ENCODE data around the gene ACOXL. TPM values are rescaled to one million over a fixed set of nuclear protein-coding genes. Genes with fewer than 3 reads are reported as not detected.

ACOXL gene
- total and polyA plus RNA-seq, 10 of the 15 experiments (the other 5 are each of a cell fraction or from before 2014, with no cell fraction given): 0.05 to 1.3 (median 0.71) TPM

GRCh38 chr2:111049792-111050640 is 317.6 kb downstream of the ACOXL start (continued):
- TF ChIP-seq KAT2A (conservative IDR thresholded peaks at IDR 0.05; ENCODE audit: control insufficient read depth, low read depth, low read length) (no peak), BHLHE40 (IDR thresholded peaks at IDR 0.05; ENCODE audit: borderline replicate concordance in 1 of 2, low read depth in 2 of 2, low read length in 1 of 2) (peak; percentile 51 to 55; a peak in 2 of 4 replicates), NR2C2 (IDR thresholded peaks at IDR 0.05; ENCODE audit: borderline replicate concordance, control insufficient read depth, insufficient read length, low read depth) (no peak), HCFC1 (IDR thresholded peaks at IDR 0.05; ENCODE audit: low read length) (no peak), TBL1XR1 (IDR thresholded peaks at IDR 0.05; ENCODE audit: low read depth, low read length) (peak; percentile 57; the same call in 1 of the 2 replicates), SUPT20H (IDR thresholded peaks at IDR 0.05; ENCODE audit: borderline replicate concordance, control insufficient read depth, low read depth, low read length) (no peak), ZNF592 (IDR thresholded peaks at IDR 0.05) (no peak), SUZ12 (IDR thresholded peaks at IDR 0.05; ENCODE audit: unreplicated experiment) (no peak), TCF7 (IDR thresholded peaks at IDR 0.05; ENCODE audit: borderline replicate concordance) (no peak), GATAD2B (conservative IDR thresholded peaks at IDR 0.05; ENCODE audit: low read depth) (no peak), ATF2 (IDR thresholded peaks at IDR 0.05; ENCODE audit: low read length) (peak; percentile 88), TARDBP (IDR thresholded peaks at IDR 0.05; ENCODE audit: borderline replicate concordance) (no peak), RAD21 (IDR thresholded peaks at IDR 0.05; ENCODE audit: insufficient read depth, low read depth, low read length) (no peak), ZNF24 (IDR thresholded peaks at IDR 0.05) (no peak), ZNF384 (IDR thresholded peaks at IDR 0.05; ENCODE audit: borderline replicate concordance, low read depth, low read length) (peak; percentile 86), CREM (IDR thresholded peaks at IDR 0.05; ENCODE audit: low read depth) (peak; percentile 62; the same call in 1 of the 2 replicates), MXI1 (IDR thresholded peaks at IDR 0.05; ENCODE audit: low read depth, low read length) (0 out of 2 replicates have a peak, but pooled peaks have one; percentile 46), KDM1A (IDR thresholded peaks at IDR 0.05; ENCODE audit: borderline replicate concordance) (no peak), PAX5 (IDR thresholded peaks at IDR 0.05; ENCODE audit: borderline replicate concordance, low read depth, low read length) (no peak), BCL3 (IDR thresholded peaks at IDR 0.05; ENCODE audit: borderline replicate concordance, insufficient read depth, low read depth, low read length, poor library complexity, severe bottlenecking) (peak; percentile 36), NFIC (IDR thresholded peaks at IDR 0.05; ENCODE audit: low read depth, low read length) (peak; percentile 79; the same call in 1 of the 2 replicates), IKZF1 (conservative IDR thresholded peaks at IDR 0.05) (peak; percentile 79)

Data from GM12878 (cell line).